HG02885 (cell line): ENCODE measurements around the gene RYR3.
"Not testable (repeated sequence)": the region's sequence is repeated elsewhere in the genome, so short reads cannot be mapped to it uniquely, and the experiment has no call there.

Source experiments
- ATAC-seq: cut with Tn5 transposase; IDR thresholded peaks from one replicate; pipeline ENCODE4 v1.9.1; 2021; ENCODE audit warnings: mild to moderate bottlenecking; ENCODE audit not compliant: unreplicated experiment, poor library complexity

RYR3 gene

GRCh38 chr15:33559207-33559890 lies 248.6 kb downstream of the RYR3 start:
- ATAC-seq = no peak

- ATAC-seq = no peak
These were observed 250.6 kb downstream of the RYR3 start for GRCh38 chr15:33561407-33561806.

GRCh38 chr15:33561967-33562366 lies 251.2 kb downstream of the RYR3 start:
- no peak for ATAC-seq

- ATAC-seq = no peak
These were observed 254.3 kb downstream of the RYR3 start for GRCh38 chr15:33565094-33565493.

GRCh38 chr15:33567652-33568051 lies 256.9 kb downstream of the RYR3 start:
- no peak for ATAC-seq

- ATAC-seq = no peak
These were observed 258.3 kb downstream of the RYR3 start for GRCh38 chr15:33569036-33569435.

- not testable (repeated sequence) for ATAC-seq
These were observed 267.1 kb downstream of the RYR3 start for GRCh38 chr15:33577911-33578310.

GRCh38 chr15:33580526-33580925 lies 269.8 kb downstream of the RYR3 start:
- no peak for ATAC-seq

GRCh38 chr15:33581032-33581431 lies 270.3 kb downstream of the RYR3 start:
- no peak for ATAC-seq

- no peak for ATAC-seq
These were observed 274.0 kb downstream of the RYR3 start for GRCh38 chr15:33584797-33585196.

GRCh38 chr15:33586786-33587697 lies 276.3 kb downstream of the RYR3 start:
- ATAC-seq = no peak

GRCh38 chr15:33587773-33588172 lies 277.0 kb downstream of the RYR3 start:
- ATAC-seq = no peak

GRCh38 chr15:33592864-33593263 lies 282.1 kb downstream of the RYR3 start:
- ATAC-seq = no peak

- not testable (repeated sequence) for ATAC-seq
These were observed 287.6 kb downstream of the RYR3 start for GRCh38 chr15:33598382-33598781.

GRCh38 chr15:33600212-33600611 lies 289.4 kb downstream of the RYR3 start:
- ATAC-seq = no peak

- no peak for ATAC-seq
These were observed 290.7 kb downstream of the RYR3 start for GRCh38 chr15:33601461-33601860.

- no peak for ATAC-seq
These were observed 297.9 kb downstream of the RYR3 start for GRCh38 chr15:33608714-33609113.

GRCh38 chr15:33612721-33613304 lies 302.0 kb downstream of the RYR3 start:
- no peak for ATAC-seq

GRCh38 chr15:33616475-33616874 lies 305.7 kb downstream of the RYR3 start:
- no peak for ATAC-seq

GRCh38 chr15:33618350-33618749 lies 307.6 kb downstream of the RYR3 start:
- ATAC-seq = no peak

GRCh38 chr15:33621141-33621540 lies 310.4 kb downstream of the RYR3 start:
- ATAC-seq = no peak
